ENCODE results near the gene MROH7. TPM values are rescaled to one million over a fixed set of nuclear protein-coding genes. Genes with fewer than 3 reads are reported as not detected.

The MROH7 gene
- total RNA-seq, 1 donor from 2014 or later = not detected

GRCh38 chr1:54745274-54745673, 103.7 kb downstream of the MROH7 start:
- ChIA-PET POLR2A (no interaction called here), CTCF (no interaction called here)
- Mint-ChIP-seq H3K27ac (no peak overlapping the region), H3K9me3 (no peaks in the 10 kb centered on the region), H3K4me1 (no peaks in the 10 kb centered on the region), H3K36me3 (ENCODE audit: low read depth) (peaks cover 33% of the 10 kb centered on the region), H3K4me3 (no peak overlapping the region), H3K27me3 (no peaks in the 10 kb centered on the region)
- intact Hi-C loops (cut with micrococcal nuclease) = no loop called here
- no peak for TF ChIP-seq CTCF (IDR thresholded peaks at IDR 0.05)
- ATAC-seq (ENCODE audit: low read depth) = no peak
- DNase-seq = no peak

- CTCF ChIA-PET = no interaction called here
- TF ChIP-seq CTCF (IDR thresholded peaks at IDR 0.05) = no peak
These were observed 104.3 kb downstream of the MROH7 start for GRCh38 chr1:54745864-54746263.

GRCh38 chr1:54748094-54748835, 106.7 kb downstream of the MROH7 start:
- no peak overlapping the region for H3K27ac Mint-ChIP-seq
- intact Hi-C loops (cut with micrococcal nuclease) = no loop called here

More at GRCh38 chr1:54745864-54746263, 104.3 kb downstream of the MROH7 start:
- POLR2A ChIA-PET = no interaction called here
- Mint-ChIP-seq H3K36me3 (ENCODE audit: low read depth) (peaks cover 27% of the 10 kb centered on the region), H3K4me3 (no peak overlapping the region), H3K27me3 (no peaks in the 10 kb centered on the region), H3K4me1 (no peaks in the 10 kb centered on the region), H3K9me3 (no peaks in the 10 kb centered on the region), H3K27ac (no peak overlapping the region)
- intact Hi-C loops (cut with micrococcal nuclease) = no loop called here
- DNase-seq (no peak), ATAC-seq (ENCODE audit: low read depth) (no peak)

GRCh38 chr1:54750596-54750995, 109.0 kb downstream of the MROH7 start:
- no peak for TF ChIP-seq CTCF (IDR thresholded peaks at IDR 0.05)
- Mint-ChIP-seq H3K4me1 (no peaks in the 10 kb centered on the region), H3K4me3 (no peak overlapping the region), H3K36me3 (ENCODE audit: low read depth) (no peaks in the 10 kb centered on the region), H3K27me3 (no peaks in the 10 kb centered on the region), H3K9me3 (no peaks in the 10 kb centered on the region), H3K27ac (no peak overlapping the region)
- POLR2A ChIA-PET = no interaction called here
- CTCF ChIA-PET = no interaction called here
- ATAC-seq (ENCODE audit: low read depth) = no peak
- intact Hi-C loops (cut with micrococcal nuclease) = no loop called here
- no peak for DNase-seq

More at GRCh38 chr1:54748094-54748835, 106.7 kb downstream of the MROH7 start:
- Mint-ChIP-seq H3K4me3 (no peak overlapping the region), H3K4me1 (no peaks in the 10 kb centered on the region), H3K9me3 (no peaks in the 10 kb centered on the region), H3K36me3 (ENCODE audit: low read depth) (peaks cover 6% of the 10 kb centered on the region), H3K27me3 (no peaks in the 10 kb centered on the region)
- TF ChIP-seq CTCF (IDR thresholded peaks at IDR 0.05) = no peak
- DNase-seq = no peak
- CTCF ChIA-PET = no interaction called here
- POLR2A ChIA-PET = no interaction called here
- no peak for ATAC-seq (ENCODE audit: low read depth)

GRCh38 chr1:54751426-54751825, 109.8 kb downstream of the MROH7 start:
- H3K4me1 Mint-ChIP-seq = no peaks in the 10 kb centered on the region
- no peak overlapping the region for H3K27ac Mint-ChIP-seq
- ChIA-PET CTCF (no interaction called here), POLR2A (no interaction called here)
- TF ChIP-seq CTCF (IDR thresholded peaks at IDR 0.05) = no peak
- H3K9me3 Mint-ChIP-seq = no peaks in the 10 kb centered on the region
- DNase-seq (no peak), ATAC-seq (ENCODE audit: low read depth) (no peak)
- intact Hi-C loops (cut with micrococcal nuclease) = no loop called here
- no peak overlapping the region for H3K4me3 Mint-ChIP-seq
- H3K27me3 Mint-ChIP-seq = no peaks in the 10 kb centered on the region
- H3K36me3 Mint-ChIP-seq (ENCODE audit: low read depth) = peaks cover 4% of the 10 kb centered on the region

Measured in activated B cell treated with CpG ODN at 0.5 μM for 24 hours (primary cell).